Adrenal gland (tissue), 12 donors: ENCODE data around the gene ACOT6. TPM values are rescaled to one million over a fixed set of nuclear protein-coding genes. Genes with fewer than 3 reads are reported as not detected.
A peak's percentile ranks its signal among the peaks of the same experiment; 100 is the strongest.
"Not testable (repeated sequence)": the region's sequence is repeated elsewhere in the genome, so short reads cannot be mapped to it uniquely, and the experiment has no call there.

Experiments
- DNase-seq, 7 donors: peaks; one replicate each; pipeline ENCODE4 v3.0.0-alpha.2; 2019 to 2020
- H3K27ac ChIP-seq, 5 donors: fragments of 200-600 bp; sonication (generic) in 4 of 5; 1 replicate in 3 of 5; 2 replicates in 2 of 5; pipeline versions ENCODE4 v1.5.1 to v1.8.0; 2016 to 2020; ENCODE audit warnings: mild to moderate bottlenecking in 1 of 5
- H3K27me3 ChIP-seq: fragments of 200-600 bp; 2 replicates; pipeline ENCODE4 v1.8.0; 2021
- H3K36me3 ChIP-seq, 2 donors: fragments of 200-600 bp; replicated peaks in 1 of 2; 1 replicate in 1 of 2; 2 replicates in 1 of 2; pipeline versions ENCODE4 v1.5.1 to v1.8.0; 2018 to 2022
- H3K4me1 ChIP-seq, 2 donors: fragments of 200-600 bp; replicated peaks in 1 of 2; 1 replicate in 1 of 2; 2 replicates in 1 of 2; pipeline versions ENCODE4 v1.5.1 to v1.8.0; 2018 to 2021
- H3K4me3 ChIP-seq, 4 donors: fragments of 200-600 bp; sonication (generic) in 3 of 4; one replicate each; pipeline ENCODE4 v1.5.1; 2016 to 2018
- H3K9me3 ChIP-seq, 3 donors: fragments of 200-600 bp; sonication (generic) in 1 of 3; replicated peaks in 1 of 3; 1 replicate in 2 of 3; 2 replicates in 1 of 3; pipeline versions ENCODE4 v1.5.1 to v1.8.0; 2016 to 2021
- CTCF ChIP-seq, 6 experiments: fragments of 450-650 bp in 4 of 6; fragments of 200-600 bp in 2 of 6; sonication (generic) in 1 of 6; IDR thresholded peaks; 1 replicate in 5 of 6; 2 replicates in 1 of 6; pipeline versions ENCODE4 v1.5.1 to v1.8.0; 2016 to 2021; ENCODE audit warnings: antibody characterized with exemption in 6 of 6, mild to moderate bottlenecking in 2 of 6, moderate library complexity in 1 of 6
- POLR2A ChIP-seq, 2 donors: fragments of 450-650 bp; IDR thresholded peaks; one replicate each; pipeline ENCODE4 v1.6.1; 2017; ENCODE audit warnings: antibody characterized with exemption in 2 of 2, mild to moderate bottlenecking in 2 of 2, moderate library complexity in 1 of 2
- WGBS, 4 donors: extraction: QIAGEN DNeasy Blood & Tissue Kit in 2 of 4; methylation state at CpG; one replicate each; pipeline versions ENCODE4 v1.1.5 to v1.1.7; 2013 to 2017; 5-methylcytosine and 5-hydroxymethylcytosine counted together
- intact Hi-C, 2 donors: fragments of 100-400 bp; cut with DNase I; formaldehyde crosslinking; loops; one replicate each; pipeline versions ENCODE4 v1.14.1 to v1.15.0; 2022 to 2023
- polyA plus RNA-seq, 3 donors: library from polyadenylated mRNA; stranded (reverse); fragments of 200-250 nt in 2 of 3; fragments of 350-450 nt in 1 of 3; fragmentation: Illumina TruSeq in 1 of 3; extraction: RNeasy Lipid Tissue Mini Kit (QIAGEN cat#74804) in 1 of 3; gene quantifications; one replicate each; pipeline ENCODE4 v1.2.3, GENCODE V29; 2013 to 2014
- total RNA-seq, 9 donors: library from RNA; depleted of rRNA in 4 of 9; stranded (reverse); fragments of >200 nt in 4 of 9; fragments of 120-200 nt in 1 of 9; fragmentation: NEBNext Ultra II Directional in 1 of 9; extraction: Animal tissue kit (Norgen Biotek cat#: 25700) in 1 of 9; gene quantifications; one replicate each; pipeline versions ENCODE4 v1.1.0 to v1.2.4, GENCODE V29; 2013 to 2023
- donor health status: healthy with polysubstance abuse.
- donor health status: Bipolar disorder and iron deficiency.
- donor health status: DM: yes; HTN: yes; CAD: no.
- donor health status: DM: no; HTN: no; CAD: no.
- donor health status: DM: no; HTN: no; CAD: no.
- donor health status: DM: yes; HTN: yes; CAD: no.

ACOT6 gene
- total and polyA plus RNA-seq, 12 donors = 0.17 TPM; not detected in 11

GRCh38 chr14:73655851-73656250 lies 43.5 kb downstream of the ACOT6 start:
- Histone ChIP-seq H3K36me3 (peaks cover 0 to 12% of the 10 kb centered on the region in 2 donors), H3K4me3 (no peak overlapping the region), H3K27ac (no peak overlapping the region), H3K27me3 (no peaks in the 10 kb centered on the region), H3K9me3 (no peaks in the 10 kb centered on the region), H3K4me1 (no peaks in the 10 kb centered on the region)
- TF ChIP-seq POLR2A (IDR thresholded peaks at IDR 0.05) (no peak), CTCF (IDR thresholded peaks at IDR 0.05) (no peak)
- no peak for DNase-seq
- WGBS, 4 donors = 91 to 97% (median 95%) methylated on average over 1 of the region's 1 CpG
- intact Hi-C loops = no loop called here

- H3K36me3 ChIP-seq, H3K4me3 ChIP-seq, H3K27me3 ChIP-seq, intact Hi-C loops, H3K9me3 ChIP-seq, DNase-seq, H3K27ac ChIP-seq, H3K4me1 ChIP-seq: not testable (repeated sequence)
- 91 to 97% (median 94%) methylated on average over 11 of the region's 11 CpGs for WGBS, 4 donors
These were observed 46.9 kb downstream of the ACOT6 start for GRCh38 chr14:73659202-73659601.

- 87 to 98% (median 95%) methylated on average over 2 of the region's 2 CpGs for WGBS, 4 donors
- intact Hi-C loops = no loop called here
- H3K27me3 ChIP-seq = no peaks in the 10 kb centered on the region
- H3K4me1 ChIP-seq = peaks cover 0 to 5% of the 10 kb centered on the region in 2 donors
- peaks cover 4 to 5% of the 10 kb centered on the region in 2 donors for H3K36me3 ChIP-seq
- H3K9me3 ChIP-seq = no peaks in the 10 kb centered on the region
- DNase-seq = no peak
- TF ChIP-seq CTCF (IDR thresholded peaks at IDR 0.05) (no peak), POLR2A (IDR thresholded peaks at IDR 0.05) (no peak)
- no peak overlapping the region for H3K4me3 ChIP-seq
- H3K27ac ChIP-seq = no peak overlapping the region
These were observed 48.2 kb downstream of the ACOT6 start for GRCh38 chr14:73660511-73660910.

- intact Hi-C loops = no loop called here
- Histone ChIP-seq H3K9me3 (no peaks in the 10 kb centered on the region), H3K4me1 (peaks cover 0 to 5% of the 10 kb centered on the region in 2 donors), H3K36me3 (peaks cover 4 to 5% of the 10 kb centered on the region in 2 donors), H3K4me3 (no peak overlapping the region), H3K27ac (no peak overlapping the region), H3K27me3 (no peaks in the 10 kb centered on the region)
- 75 to 89% (median 86%) methylated on average over 2 of the region's 2 CpGs for WGBS, 4 donors
- no peak for DNase-seq
- TF ChIP-seq CTCF (IDR thresholded peaks at IDR 0.05) (no peak), POLR2A (IDR thresholded peaks at IDR 0.05) (no peak)
These were observed 49.6 kb downstream of the ACOT6 start for GRCh38 chr14:73661872-73662271.

GRCh38 chr14:73662487-73662943 lies 50.2 kb downstream of the ACOT6 start:
- no peaks in the 10 kb centered on the region for H3K27me3 ChIP-seq
- H3K4me3 ChIP-seq = no peak overlapping the region
- H3K9me3 ChIP-seq = no peaks in the 10 kb centered on the region
- intact Hi-C loops = no loop called here
- TF ChIP-seq CTCF (IDR thresholded peaks at IDR 0.05) = peak in 4 of 6 experiments; percentile 27 to 55 (median 38)
- TF ChIP-seq POLR2A (IDR thresholded peaks at IDR 0.05) = no peak
- 76 to 87% (median 82%) methylated on average over 1 of the region's 1 CpG for whole genome bisulfite sequencing, 4 donors
- no peak overlapping the region for H3K27ac ChIP-seq
- DNase-seq = peak in 6 of 7 donors; percentile 61 to 67 (median 65)
- peaks cover 0 to 5% of the 10 kb centered on the region in 2 donors for H3K4me1 ChIP-seq
- peaks cover 4 to 5% of the 10 kb centered on the region in 2 donors for H3K36me3 ChIP-seq
